DMS53 treated with DMSO at 0.1 percent for 48 hours (cell line): Measurements from ENCODE around the gene LGALS3.

Source experiments
- DNase-seq: peaks from one replicate; lab custom pipeline; 2025; ENCODE audit not compliant: unreplicated experiment; lab: John Stamatoyannopoulos, UW

LGALS3 gene

GRCh38 chr14:55114720-55115119 lies 14.3 kb upstream of the LGALS3 start:
- no peak for DNase-seq

GRCh38 chr14:55115460-55115859 lies 13.6 kb upstream of the LGALS3 start:
- DNase-seq = no peak

GRCh38 chr14:55115861-55116245 lies 13.2 kb upstream of the LGALS3 start:
- no peak for DNase-seq

DNA sequence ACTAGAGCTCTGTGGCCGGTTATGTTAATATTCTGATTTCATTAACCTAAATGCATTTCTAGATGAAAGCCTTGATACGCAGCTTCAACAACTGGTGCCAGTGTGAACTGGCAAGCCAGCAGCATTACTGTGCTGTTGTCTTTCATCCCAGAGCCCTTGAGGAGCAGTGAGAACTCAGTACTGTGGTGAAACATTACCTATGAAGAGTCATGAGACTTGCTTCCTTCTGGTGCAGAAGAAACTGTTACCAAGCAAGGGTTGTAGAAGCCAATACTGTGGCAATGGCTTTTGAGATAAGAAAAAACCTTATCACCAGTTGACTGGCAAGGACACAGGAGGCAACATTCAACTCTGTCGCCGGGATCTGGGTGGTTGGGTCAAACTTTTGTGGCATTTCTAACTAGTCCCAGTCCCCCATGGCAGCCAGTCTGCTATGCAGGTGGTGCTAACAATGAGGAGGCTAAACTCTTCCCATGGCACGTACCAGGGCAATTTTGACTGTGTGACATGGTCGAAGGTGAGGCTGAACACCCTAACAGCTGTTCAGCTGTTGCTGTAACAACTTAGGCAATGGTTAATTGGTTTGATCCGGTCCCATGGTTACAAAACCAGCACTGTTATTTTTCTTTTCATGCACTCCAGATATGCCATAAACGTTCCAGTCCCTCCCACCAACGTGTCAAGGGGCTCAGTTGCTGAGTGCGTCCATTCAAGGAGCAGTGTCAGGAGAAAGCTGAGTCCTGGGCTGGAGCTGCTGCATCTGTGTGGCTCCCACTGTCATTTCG lies 12.6 kb upstream of the LGALS3 start:
- DNase-seq = no peak

DNA sequence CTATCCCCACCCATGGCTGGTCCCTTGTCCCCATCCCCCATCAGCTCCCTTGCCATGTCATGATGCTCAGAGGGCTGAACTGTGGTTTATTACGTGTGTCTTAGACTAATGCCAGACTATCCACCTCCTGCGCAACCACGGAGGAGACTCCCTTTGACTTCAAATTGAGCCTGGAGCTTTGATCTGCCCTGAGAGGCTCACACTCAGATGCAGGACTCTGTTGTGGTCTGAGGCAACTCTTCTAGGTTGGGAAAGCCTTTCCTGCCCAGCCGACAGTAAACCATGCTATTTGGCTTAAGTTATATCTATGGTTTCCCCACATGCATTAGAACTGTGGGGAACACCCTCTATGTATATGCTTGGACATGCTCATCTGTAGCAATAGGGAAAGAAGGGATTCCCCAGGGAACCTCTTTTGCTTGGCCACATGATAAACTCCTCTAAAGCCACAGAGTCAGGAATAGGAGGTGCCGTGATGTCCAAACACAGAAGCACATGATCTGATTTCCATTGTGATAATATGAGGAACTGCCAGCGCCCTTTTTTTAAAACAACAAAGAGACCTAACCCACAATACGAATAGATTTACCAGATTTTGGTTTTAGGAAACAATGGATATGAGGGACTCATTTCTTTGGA lies 11.1 kb upstream of the LGALS3 start:
- DNase-seq = no peak

DNA sequence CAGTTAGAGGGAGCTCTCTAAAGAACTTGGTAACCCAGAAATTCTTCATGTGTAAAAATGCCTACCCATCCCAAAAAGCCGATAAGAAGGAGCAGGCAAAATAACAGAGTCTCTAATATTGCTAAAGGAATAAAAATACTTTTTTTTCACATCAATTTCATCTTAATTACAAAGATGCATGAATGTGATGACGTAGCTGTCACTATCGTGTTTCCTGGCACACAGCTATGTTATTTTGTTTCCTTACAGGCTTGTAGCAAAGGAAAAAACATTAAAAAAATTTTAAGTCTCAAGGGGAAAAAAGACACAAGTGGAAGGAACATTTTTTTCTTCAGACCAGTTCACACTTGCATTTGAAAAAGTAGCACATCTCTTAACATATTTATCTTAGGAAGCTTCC lies 10.3 kb upstream of the LGALS3 start:
- no peak for DNase-seq

DNA sequence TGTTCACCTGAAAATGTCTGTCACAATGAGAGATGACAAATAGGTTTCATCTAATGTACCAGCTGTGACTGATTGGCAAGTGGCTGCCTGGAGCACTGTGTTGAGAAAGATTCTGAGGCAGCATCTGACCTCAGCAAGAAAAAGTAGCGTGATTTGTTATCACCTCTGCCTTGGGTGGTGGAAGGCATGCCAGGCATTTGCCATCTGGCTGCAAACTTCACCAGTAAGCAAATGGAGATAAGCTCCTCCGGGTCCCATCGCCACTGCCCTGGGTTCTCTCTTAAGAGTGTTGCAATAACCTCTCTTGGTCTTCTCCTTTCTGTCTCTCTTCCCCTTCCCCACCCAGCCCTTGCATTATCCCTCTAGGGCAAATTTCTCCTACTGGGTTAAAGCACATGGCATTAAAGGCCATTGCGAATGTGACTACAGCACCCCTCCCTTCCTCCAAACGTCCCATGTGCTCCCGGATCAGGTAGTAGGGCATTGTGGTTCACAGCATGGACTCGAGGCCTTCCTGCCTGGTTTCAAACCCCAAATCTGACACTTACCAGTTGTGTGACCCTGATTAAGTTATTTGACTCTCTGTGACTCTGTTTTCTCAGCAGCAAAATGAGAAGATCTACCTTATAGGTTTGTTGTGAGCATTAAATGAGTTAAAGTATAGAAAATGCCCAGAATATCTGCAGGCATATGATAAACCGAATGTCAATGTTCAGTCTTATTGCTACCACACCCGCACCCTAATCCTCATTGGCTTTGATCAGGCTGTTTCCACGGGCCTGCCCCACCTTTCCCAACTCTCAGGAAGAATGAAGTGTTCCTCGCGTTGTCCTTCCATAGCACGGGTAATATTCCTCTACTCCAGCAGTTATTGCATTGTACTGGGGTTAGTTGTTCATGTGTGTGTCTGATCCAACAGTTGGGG lies 8.2 kb upstream of the LGALS3 start:
- no peak for DNase-seq

GRCh38 chr14:55121628-55122439 lies 7.2 kb upstream of the LGALS3 start:
- DNase-seq = no peak

GRCh38 chr14:55122440-55122986 lies 6.5 kb upstream of the LGALS3 start:
- DNase-seq = no peak

DNA sequence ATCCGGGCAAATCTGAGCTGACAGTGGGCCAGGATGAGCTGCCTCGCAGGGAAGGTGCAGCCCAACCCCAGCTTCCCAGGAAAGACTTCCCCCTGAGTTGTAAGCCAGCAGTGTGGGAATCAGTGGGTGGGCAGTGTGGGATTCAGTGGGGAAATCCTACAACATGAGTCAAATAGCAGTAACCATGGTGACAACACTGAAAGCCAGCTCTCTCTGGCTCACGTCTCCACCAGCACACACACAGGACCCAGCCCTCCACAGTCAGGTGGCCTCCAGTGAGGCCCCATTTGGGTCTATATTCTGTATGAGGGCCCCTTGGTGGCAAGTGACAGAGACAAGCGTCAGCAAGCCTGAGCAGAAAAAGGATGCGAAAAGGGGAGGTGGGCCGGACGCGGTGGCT lies 6.0 kb upstream of the LGALS3 start:
- no peak for DNase-seq

DNA sequence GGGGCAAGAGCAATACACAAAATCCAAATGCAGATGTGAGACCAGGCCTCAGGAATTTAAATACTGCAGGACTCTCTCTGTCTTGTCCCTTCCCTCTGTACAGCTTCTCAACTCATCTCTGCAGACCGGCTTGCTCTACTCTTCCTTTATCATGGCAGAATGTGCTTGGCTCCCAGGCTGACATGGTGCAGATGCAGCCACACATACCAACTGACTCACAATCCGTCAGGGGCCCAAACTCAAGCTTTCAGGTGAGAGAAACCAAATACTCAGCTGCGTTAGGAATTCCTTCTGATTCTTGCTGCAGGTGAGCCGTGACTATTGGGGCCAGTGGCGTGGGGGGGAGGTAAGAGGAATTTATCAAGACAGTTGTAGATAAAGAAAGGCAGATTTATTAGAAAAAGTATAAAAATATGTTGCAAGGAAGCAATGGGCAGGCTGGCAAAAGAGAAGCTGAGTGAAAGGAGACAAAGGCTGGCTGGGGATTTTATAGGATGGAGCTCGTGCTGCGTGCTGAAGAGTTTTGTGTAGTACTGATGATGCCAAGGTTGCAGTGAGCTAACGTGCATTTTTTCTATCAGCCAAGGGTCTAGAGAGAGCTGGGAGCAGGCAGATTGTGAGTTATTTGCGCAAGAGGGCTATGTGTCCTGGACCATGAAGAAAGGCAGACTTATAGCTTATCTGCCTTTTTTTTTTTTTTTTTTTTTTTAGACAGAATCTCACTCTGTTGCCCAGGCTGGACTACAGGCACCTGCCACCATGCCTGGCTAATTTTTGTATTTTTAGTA lies 5.0 kb upstream of the LGALS3 start:
- no peak for DNase-seq

DNA sequence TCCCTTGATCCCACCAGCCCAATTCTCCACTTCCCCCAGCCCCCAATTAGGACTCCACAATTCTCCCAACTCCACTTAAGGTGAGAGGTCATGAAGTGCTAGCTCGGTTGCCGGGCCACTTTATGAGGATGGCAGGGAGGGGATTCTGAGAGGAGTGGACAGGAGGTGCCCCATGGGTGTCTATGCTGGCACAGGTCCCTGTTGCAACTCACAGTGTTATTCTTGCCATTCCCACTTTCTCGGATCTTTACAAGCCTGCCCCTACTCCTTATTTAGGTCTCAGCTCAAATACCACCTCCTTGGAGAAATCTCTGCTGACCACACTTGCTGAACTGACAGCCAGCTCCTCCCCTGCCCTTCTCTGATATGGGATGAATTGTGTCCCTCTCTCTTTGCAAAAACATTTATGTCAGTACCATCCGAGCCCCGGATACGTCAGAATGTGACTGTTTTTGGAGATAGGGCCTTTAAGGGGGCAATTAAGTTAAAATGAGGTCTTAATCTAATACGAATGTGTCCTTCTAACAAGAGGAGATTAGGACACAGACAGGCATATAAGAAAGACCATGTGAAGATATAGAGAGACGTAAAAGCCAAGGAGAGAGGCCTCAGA lies 4.2 kb upstream of the LGALS3 start:
- DNase-seq = no peak

DNA sequence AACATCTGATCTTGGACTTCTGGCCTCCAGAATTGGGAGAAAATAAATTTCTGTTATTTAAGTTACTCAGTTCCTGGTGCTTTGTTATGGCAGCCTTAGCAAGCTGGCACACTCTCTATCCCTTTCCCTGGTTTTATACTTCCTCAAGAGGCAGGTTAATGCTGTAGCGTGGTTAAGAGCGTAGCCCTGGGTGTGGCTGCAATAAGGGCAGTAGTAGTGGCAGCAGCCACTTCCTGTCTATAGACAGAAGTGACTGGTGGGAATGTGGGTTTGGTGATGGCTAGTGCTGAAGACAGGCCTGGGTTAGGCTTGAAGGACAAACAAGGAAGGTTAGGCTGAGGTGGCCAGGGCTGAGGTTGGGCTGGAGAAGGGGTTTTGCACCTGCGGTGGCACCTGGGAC lies 3.6 kb upstream of the LGALS3 start:
- DNase-seq = peak; percentile 14

DNA sequence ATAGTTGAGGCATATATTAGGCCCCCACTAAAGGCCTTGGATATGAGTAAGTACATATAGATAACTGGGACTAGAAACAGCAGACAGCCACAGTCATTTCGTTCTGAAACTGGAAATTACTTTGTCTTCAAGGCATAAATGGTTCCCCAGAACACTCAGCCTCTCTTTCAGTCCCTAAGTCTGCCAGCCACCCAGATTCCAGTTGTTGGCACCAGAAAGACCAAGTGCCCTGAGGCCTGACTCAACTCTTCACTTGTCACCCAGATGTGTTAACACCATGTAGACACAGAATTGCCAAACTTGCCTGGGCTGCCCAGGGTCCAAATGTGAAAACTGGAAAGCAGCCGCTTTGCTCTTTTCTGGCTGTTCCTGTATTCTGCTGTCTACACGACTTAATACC lies 3.0 kb upstream of the LGALS3 start:
- no peak for DNase-seq

DNA sequence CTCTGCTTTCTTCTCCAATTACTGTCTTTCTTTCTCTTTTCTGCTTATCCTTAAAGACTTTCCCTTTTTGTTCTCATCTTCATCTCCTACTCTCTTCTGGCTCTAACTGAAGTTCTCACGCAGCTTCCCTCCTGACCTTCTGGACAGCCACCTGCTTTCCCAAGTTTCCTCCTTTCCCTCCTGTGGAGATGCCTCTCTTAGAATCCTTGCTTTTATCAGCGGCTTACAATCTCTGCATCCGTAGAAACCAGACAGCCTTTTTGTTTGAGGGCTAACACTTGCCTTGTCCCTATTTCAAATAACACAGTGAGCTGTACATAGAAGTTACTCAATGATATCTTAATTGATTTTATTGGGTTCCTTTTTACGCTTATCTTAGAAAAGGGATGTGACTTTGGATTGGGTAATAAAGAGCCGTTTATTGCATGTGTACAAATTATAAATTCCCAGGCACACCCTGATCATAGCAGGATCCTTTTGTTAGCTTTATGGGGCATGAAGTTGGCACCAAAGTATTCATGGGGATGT lies 2.1 kb upstream of the LGALS3 start:
- DNase-seq = no peak

GRCh38 chr14:55127460-55127951 lies 1.5 kb upstream of the LGALS3 start:
- no peak for DNase-seq

DNA sequence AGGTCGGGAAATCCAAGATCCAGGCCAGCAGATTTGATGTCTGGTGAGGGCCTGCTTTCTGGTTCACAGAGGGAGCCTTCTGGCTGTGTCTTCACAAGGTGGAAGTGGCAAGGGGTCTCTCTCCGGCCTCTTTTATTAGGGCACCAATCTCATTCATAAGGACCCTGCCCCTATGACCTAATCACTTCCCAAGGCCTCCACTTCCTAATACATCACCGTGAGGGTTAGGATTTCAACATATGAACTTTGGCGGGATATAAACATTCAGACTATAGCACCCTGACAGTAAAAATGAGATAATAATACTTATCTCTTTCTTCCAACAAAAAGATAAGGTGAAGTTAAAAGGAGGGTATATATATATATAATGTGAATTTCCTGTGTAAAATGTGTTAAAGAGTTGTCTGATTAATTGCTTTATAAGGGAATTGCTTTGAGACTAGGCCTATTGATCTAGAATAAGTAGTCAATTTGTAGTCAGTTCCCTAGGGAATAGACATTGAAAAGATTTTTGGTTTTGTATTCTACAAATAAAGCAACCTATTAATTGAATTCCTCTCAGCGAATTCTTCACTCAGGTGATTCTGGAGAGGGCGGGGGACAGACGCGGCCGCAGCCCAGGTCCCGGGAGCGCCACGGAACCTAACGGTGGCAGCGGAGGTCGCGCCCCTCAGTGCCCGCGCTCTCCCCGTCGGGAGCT lies 516 bp upstream of the LGALS3 start:
- no peak for DNase-seq

- peak; percentile 43 for DNase-seq
These were observed 560 bp downstream of the LGALS3 start for GRCh38 chr14:55129428-55130195.
